HEK293T (cell line): ENCODE measurements around the gene SLC17A3.

Source experiments
- CTCF ChIA-PET: fragments of 350-600 bp; formaldehyde crosslinking; extraction: SDS; loops from one replicate; lab custom pipeline; 2021; ENCODE audit warnings: antibody characterized with exemption, inconsistent platforms; lab: Yijun Ruan, JAX
- POLR2A ChIA-PET: fragments of 350-600 bp; formaldehyde crosslinking; extraction: SDS; loops from one replicate; lab custom pipeline; 2020; ENCODE audit warnings: antibody characterized with exemption, inconsistent platforms; lab: Yijun Ruan, JAX
- DNase-seq: peaks from one replicate; pipeline ENCODE4 v3.0.0; 2012; ENCODE audit warnings: mixed read lengths; ENCODE audit errors: extremely low spot score
- ARNT ChIP-seq: fragments of 450-650 bp; IDR thresholded peaks from 2 replicates; pipeline ENCODE4 v1.6.1; 2017; ENCODE audit warnings: mild to moderate bottlenecking
- BHLHE40 ChIP-seq: fragments of 450-650 bp; IDR thresholded peaks from 2 replicates; pipeline ENCODE4 v1.6.1; 2016; ENCODE audit warnings: mild to moderate bottlenecking, moderate library complexity, borderline replicate concordance
- CTBP1 ChIP-seq: fragments of 450-650 bp; IDR thresholded peaks from 2 replicates; pipeline ENCODE4 v1.6.1; 2016; ENCODE audit warnings: borderline replicate concordance
- ELF4 ChIP-seq: fragments of 450-650 bp; IDR thresholded peaks from 2 replicates; pipeline ENCODE4 v1.6.1; 2017; ENCODE audit warnings: antibody characterized with exemption
- FOXA1 ChIP-seq: fragments of 450-650 bp; IDR thresholded peaks from 2 replicates; pipeline ENCODE4 v1.6.1; 2016; ENCODE audit warnings: mild to moderate bottlenecking
- FOXK2 ChIP-seq: fragments of 450-650 bp; IDR thresholded peaks from 2 replicates; pipeline ENCODE4 v1.6.1; 2016; ENCODE audit warnings: mild to moderate bottlenecking
- FOXM1 ChIP-seq: fragments of 450-650 bp; IDR thresholded peaks from 2 replicates; pipeline ENCODE4 v1.6.1; 2017; ENCODE audit warnings: mild to moderate bottlenecking, borderline replicate concordance
- HDGF ChIP-seq: fragments of 450-650 bp; IDR thresholded peaks from 2 replicates; pipeline ENCODE4 v1.6.1; 2017; ENCODE audit warnings: antibody characterized with exemption, borderline replicate concordance
- L3MBTL2 ChIP-seq: fragments of 450-650 bp; conservative IDR thresholded peaks from 2 replicates; pipeline ENCODE4 v1.6.1; 2016; ENCODE audit warnings: mild to moderate bottlenecking
- LEF1 ChIP-seq: fragments of 450-650 bp; IDR thresholded peaks from 2 replicates; pipeline ENCODE4 v1.6.1; 2017; ENCODE audit warnings: mild to moderate bottlenecking, borderline replicate concordance
- NFRKB ChIP-seq: fragments of 450-650 bp; IDR thresholded peaks from 2 replicates; pipeline ENCODE4 v1.6.1; 2016; ENCODE audit warnings: mild to moderate bottlenecking, moderate library complexity
- SP1 ChIP-seq: fragments of 450-650 bp; IDR thresholded peaks from 2 replicates; pipeline ENCODE4 v1.6.1; 2017
- SUZ12 ChIP-seq: fragments of 450-650 bp; IDR thresholded peaks from 2 replicates; pipeline ENCODE4 v1.6.1; 2016; ENCODE audit warnings: mild to moderate bottlenecking
- TARDBP ChIP-seq: fragments of 450-650 bp; IDR thresholded peaks from 2 replicates; pipeline ENCODE4 v1.6.1; 2016
- ZNF384 ChIP-seq: fragments of 450-650 bp; IDR thresholded peaks from 2 replicates; pipeline ENCODE4 v1.6.1; 2016
- TF ChIP-seq, protein P1 (sequence below): fragments of 450-650 bp; IDR thresholded peaks from 2 replicates; pipeline ENCODE4 v1.6.1; 2016

The SLC17A3 gene

DNA sequence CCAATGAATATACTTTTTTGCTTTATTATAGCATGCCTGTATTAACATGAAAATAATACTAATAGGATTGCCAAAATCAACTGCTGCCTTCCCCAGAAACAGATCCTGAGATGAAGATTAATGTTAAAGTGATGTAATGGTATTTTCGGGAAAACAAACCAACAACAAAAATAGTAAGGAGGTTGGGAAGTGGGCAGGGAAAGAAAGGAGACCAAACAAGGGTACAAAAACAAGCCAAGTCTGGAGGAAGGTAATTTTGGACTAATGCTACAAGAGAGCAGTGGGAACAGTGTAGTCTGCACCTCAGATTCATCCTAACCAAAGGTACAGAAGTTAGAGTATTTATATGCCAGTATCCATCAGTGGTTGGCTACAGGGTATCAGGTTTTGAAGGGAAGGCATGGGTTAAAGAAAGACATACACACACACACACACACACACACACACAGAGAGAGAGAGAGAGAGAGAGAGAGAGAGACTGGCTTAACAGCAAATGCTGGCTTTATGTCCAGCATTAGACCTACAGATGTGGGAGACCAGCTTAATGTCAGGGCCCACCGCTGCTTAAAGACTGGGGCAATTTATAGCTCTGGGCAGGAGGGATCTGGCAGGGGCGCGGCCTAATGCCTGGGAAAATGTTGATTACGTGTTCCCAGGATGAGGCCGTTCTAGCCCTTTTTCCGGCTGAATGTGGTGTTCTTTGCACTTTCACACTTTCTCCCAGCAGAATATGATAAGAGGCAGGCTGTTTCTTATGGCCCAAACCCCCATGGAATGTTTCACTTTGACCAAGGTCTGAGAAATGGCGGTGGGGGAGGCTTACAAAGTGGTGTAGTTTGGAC is 38.4 kb downstream of the SLC17A3 start:
- CTCF ChIA-PET, result no interaction called here
- TF ChIP-seq ZNF384, result no peak
- no peak for TF ChIP-seq TARDBP
- TF ChIP-seq, protein P1, sequence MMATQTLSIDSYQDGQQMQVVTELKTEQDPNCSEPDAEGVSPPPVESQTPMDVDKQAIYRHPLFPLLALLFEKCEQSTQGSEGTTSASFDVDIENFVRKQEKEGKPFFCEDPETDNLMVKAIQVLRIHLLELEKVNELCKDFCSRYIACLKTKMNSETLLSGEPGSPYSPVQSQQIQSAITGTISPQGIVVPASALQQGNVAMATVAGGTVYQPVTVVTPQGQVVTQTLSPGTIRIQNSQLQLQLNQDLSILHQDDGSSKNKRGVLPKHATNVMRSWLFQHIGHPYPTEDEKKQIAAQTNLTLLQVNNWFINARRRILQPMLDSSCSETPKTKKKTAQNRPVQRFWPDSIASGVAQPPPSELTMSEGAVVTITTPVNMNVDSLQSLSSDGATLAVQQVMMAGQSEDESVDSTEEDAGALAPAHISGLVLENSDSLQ, result no peak
- TF ChIP-seq L3MBTL2, result no peak
- TF ChIP-seq SUZ12, result no peak
- no peak for TF ChIP-seq ARNT
- no peak for TF ChIP-seq BHLHE40
- TF ChIP-seq NFRKB, result no peak
- no peak for TF ChIP-seq CTBP1
- no peak for DNase-seq
- POLR2A ChIA-PET, result no interaction called here

DNA sequence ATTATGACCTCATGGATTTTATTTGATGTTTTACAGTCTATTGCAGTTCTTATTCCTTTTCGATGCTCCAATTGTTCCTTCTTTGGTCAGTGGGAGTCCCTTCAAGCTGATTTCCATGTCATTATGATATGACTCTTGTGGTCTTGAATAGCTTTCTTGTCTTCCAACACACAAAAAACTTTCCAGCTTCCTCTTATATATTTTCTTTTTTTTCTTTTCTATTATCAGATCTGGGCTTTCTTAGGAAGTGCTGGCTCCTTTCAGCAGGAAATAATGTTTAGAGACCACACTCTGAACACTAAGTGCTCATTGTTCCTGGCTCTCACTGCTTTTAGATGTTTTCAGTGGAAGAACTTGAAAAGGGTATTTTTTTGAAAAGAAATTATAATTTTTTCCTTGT is 39.1 kb downstream of the SLC17A3 start:
- TF ChIP-seq ZNF384 (no peak), SP1 (no peak), BHLHE40 (no peak), NFRKB (no peak), ELF4 (no peak)
- CTCF ChIA-PET, result no interaction called here
- POLR2A ChIA-PET, result no interaction called here
- DNase-seq, result no peak

DNA sequence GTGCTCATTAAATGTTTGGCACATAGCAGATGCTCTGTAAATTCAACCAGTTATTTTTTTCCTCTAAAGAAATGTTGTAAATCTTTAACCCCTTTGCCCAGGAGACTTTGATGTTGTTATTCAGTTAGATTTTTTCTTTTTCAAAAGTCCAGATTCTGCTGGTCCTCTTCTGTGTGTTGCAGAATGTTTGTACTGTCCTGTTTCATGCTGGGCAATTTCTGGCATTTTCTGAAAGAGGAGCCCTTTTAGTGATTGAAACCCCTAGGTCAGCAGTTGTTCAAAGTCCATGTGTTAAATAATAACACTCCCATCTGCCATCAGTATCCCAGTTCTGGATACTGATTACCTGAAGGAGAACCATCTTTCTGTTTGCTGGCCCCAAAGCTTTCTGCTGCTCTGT is 40.9 kb downstream of the SLC17A3 start:
- no peak for DNase-seq
- TF ChIP-seq HDGF (no peak), FOXK2 (no peak), SP1 (no peak), SUZ12 (no peak), ARNT (no peak), LEF1 (no peak), CTBP1 (no peak), ZNF384 (no peak)
- POLR2A ChIA-PET, result no interaction called here
- CTCF ChIA-PET, result interaction anchor here (0.5 kb wide), 1 partner anchor 221 kb away, joined by 3 read pairs; no protein-coding TSS in a partner anchor

- POLR2A ChIA-PET, result no interaction called here
- TF ChIP-seq SUZ12, result no peak
- no peak for TF ChIP-seq NFRKB
- no peak for TF ChIP-seq FOXK2
- TF ChIP-seq TARDBP, result no peak
- TF ChIP-seq L3MBTL2, result no peak
- TF ChIP-seq CTBP1, result no peak
- TF ChIP-seq ARNT, result no peak
- TF ChIP-seq FOXA1, result no peak
- no peak for TF ChIP-seq LEF1
- TF ChIP-seq, protein P1, result no peak
- TF ChIP-seq SP1, result no peak
- no peak for TF ChIP-seq ZNF384
- TF ChIP-seq FOXM1, result no peak
- TF ChIP-seq HDGF, result no peak
- no peak for TF ChIP-seq BHLHE40
- TF ChIP-seq ELF4, result no peak
- no peak for DNase-seq
- CTCF ChIA-PET, result interaction anchor here (0.5 kb wide), 1 partner anchor 220 kb away, joined by 3 read pairs; no protein-coding TSS in a partner anchor
These were observed 41.4 kb downstream of the SLC17A3 start for GRCh38 chr6:25832670-25833069.

DNA sequence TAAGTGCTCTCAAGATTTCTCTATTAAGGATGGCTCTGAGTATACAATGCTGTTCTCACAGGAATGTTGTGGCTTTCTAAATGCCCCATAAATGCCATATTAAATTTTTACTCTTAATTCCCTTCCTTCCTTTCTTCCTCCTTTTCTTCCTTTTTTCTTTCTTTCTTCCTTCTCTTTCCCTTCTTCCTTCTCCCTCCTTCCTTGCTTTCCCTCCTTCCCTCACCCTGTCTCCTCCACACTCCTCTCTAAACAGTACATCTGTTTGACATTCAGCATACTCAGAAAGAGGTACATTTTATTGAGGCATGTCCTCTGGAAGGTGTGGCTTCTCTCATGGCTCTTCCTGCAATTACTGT is 41.8 kb downstream of the SLC17A3 start:
- DNase-seq, result no peak
- TF ChIP-seq FOXK2 (no peak), TARDBP (no peak), FOXM1 (no peak), CTBP1 (no peak), NFRKB (no peak), ELF4 (no peak), SUZ12 (no peak)
- ChIA-PET CTCF (no interaction called here), POLR2A (no interaction called here)

- ChIA-PET POLR2A (no interaction called here), CTCF (no interaction called here)
- DNase-seq, result peak; percentile 10
- TF ChIP-seq BHLHE40, result no peak
- TF ChIP-seq, protein P1, result peak; percentile 44; the same call in 1 of the 2 replicates
These were observed 42.3 kb downstream of the SLC17A3 start, which contains the start of gene SLC17A1 for GRCh38 chr6:25831532-25832306. TSS of gene SLC17A1 (minus strand) at chr6:25832052. CDS start at chr6:25830557, 1,495 bp downstream.
